ENCODE results near the gene TRIM67. TPM values are rescaled to one million over a fixed set of nuclear protein-coding genes. Genes with fewer than 3 reads are reported as not detected.

Gene TRIM67
- total RNA-seq, 1 donor from 2014 or later = 0.08 TPM

DNA sequence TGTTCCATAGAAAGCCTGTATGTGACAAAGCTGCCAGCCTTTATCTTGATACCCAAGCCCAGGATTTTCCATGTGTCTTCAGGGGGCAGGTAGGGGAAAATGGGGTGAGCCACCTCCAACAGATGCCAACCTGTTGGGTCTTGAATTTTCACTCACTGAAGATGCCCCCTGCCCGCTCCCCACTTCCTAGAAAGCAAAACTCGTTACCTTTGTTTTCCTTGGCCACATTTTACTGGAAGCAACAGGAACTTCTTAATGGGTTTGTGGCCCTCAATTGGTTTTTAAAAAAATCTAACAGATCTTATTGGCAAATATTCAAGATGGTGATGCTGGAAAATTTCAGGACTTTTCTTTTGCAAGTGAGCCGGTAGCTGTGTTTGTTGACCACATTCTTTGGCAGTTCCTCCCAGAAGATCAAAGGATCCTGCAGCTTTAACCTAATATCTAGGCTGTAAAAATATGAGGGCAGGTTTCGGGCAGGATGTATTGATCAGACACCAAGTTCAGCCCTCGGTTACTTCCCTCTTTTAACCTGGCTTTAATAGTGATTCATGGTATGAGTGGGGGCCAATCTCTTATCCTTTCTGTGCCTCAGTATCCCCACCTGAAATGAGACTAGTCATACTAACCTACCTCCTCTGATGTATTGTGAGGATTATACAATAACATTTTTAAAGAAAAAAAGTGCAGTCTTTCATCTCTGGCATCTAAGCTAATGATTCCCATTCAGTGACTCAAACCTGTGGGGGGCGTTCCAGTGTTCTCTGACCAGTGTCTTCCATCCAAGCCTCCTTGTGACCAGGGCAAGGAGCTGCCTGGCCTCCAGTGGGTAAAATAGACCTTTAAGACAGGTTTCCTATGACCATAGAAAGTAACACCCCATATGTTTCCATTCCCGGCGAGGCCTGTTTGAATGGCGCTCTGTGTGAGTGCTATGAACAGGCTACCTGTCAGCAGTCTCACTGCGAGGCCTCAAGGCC, 57.9 kb downstream of the TRIM67 start:
- Histone ChIP-seq H3K4me1 (no peaks in the 10 kb centered on the region), H3K36me3 (peaks cover 22% of the 10 kb centered on the region), H3K9me3 (replicated peaks) (no peaks in the 10 kb centered on the region), H3K4me3 (no peak overlapping the region), H3K27me3 (ENCODE audit: low read depth) (peaks cover 30% of the 10 kb centered on the region), H3K27ac (replicated peaks) (no peak overlapping the region)
- intact Hi-C loops (cut with micrococcal nuclease) = no loop called here
- no peak for DNase-seq
- TF ChIP-seq, protein P1, sequence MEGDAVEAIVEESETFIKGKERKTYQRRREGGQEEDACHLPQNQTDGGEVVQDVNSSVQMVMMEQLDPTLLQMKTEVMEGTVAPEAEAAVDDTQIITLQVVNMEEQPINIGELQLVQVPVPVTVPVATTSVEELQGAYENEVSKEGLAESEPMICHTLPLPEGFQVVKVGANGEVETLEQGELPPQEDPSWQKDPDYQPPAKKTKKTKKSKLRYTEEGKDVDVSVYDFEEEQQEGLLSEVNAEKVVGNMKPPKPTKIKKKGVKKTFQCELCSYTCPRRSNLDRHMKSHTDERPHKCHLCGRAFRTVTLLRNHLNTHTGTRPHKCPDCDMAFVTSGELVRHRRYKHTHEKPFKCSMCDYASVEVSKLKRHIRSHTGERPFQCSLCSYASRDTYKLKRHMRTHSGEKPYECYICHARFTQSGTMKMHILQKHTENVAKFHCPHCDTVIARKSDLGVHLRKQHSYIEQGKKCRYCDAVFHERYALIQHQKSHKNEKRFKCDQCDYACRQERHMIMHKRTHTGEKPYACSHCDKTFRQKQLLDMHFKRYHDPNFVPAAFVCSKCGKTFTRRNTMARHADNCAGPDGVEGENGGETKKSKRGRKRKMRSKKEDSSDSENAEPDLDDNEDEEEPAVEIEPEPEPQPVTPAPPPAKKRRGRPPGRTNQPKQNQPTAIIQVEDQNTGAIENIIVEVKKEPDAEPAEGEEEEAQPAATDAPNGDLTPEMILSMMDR (IDR thresholded peaks at IDR 0.05; ENCODE audit: borderline replicate concordance) = no peak

DNA sequence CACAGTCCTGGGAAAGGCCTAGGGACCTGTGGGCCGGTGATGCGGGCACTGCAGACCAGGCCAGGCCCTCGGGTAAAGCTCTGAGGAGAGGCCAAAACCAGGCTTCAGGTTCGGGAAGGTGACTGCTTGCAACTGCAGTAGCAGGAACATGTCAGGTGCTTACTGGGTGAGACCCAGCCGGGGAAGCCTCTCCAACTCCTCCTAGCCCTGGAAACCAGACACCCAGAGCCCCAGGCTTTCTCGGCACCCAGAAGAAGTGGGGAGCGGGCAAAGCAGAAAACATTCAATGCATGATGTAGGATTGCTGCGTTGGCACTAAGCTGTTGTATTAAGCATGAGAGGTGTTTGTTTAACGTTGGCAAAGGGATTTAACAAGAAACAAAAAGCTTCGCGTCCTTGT, 58.9 kb downstream of the TRIM67 start:
- intact Hi-C loops (cut with micrococcal nuclease) = no loop called here
- Histone ChIP-seq H3K36me3 (peaks cover 33% of the 10 kb centered on the region), H3K4me1 (no peaks in the 10 kb centered on the region), H3K4me3 (no peak overlapping the region), H3K9me3 (replicated peaks) (no peaks in the 10 kb centered on the region), H3K27ac (replicated peaks) (no peak overlapping the region), H3K27me3 (ENCODE audit: low read depth) (peaks cover 19% of the 10 kb centered on the region)
- DNase-seq = no peak
- TF ChIP-seq, protein P1 (IDR thresholded peaks at IDR 0.05; ENCODE audit: borderline replicate concordance) = no peak

DNA sequence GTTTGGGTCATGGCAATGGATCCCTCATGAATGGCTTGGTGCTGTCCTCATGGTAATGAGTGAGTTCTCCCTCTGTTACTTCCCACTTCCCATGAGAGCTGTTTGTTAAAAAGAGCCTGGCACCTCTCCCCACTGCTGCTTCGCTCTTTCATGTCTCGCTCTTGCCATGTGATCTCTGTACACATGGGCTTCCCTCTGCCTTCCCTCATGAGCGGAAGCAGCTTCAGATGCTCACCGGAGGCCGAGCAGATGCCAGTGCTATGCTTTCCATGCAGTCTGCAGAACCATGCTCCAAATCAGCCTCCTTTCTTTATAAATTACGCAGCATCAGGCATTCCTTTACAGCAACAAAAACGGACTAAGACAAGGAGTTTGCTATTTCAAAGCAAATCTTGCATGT, 64.3 kb downstream of the TRIM67 start:
- H3K4me3 ChIP-seq = no peak overlapping the region
- H3K4me1 ChIP-seq = no peaks in the 10 kb centered on the region
- TF ChIP-seq, protein P1 (IDR thresholded peaks at IDR 0.05; ENCODE audit: borderline replicate concordance) = no peak
- H3K27ac ChIP-seq (replicated peaks) = no peak overlapping the region
- peaks cover 67% of the 10 kb centered on the region for H3K36me3 ChIP-seq
- intact Hi-C loops (cut with micrococcal nuclease) = no loop called here
- H3K27me3 ChIP-seq (ENCODE audit: low read depth) = no peaks in the 10 kb centered on the region
- no peaks in the 10 kb centered on the region for H3K9me3 ChIP-seq (replicated peaks)
- no peak for DNase-seq

DNA sequence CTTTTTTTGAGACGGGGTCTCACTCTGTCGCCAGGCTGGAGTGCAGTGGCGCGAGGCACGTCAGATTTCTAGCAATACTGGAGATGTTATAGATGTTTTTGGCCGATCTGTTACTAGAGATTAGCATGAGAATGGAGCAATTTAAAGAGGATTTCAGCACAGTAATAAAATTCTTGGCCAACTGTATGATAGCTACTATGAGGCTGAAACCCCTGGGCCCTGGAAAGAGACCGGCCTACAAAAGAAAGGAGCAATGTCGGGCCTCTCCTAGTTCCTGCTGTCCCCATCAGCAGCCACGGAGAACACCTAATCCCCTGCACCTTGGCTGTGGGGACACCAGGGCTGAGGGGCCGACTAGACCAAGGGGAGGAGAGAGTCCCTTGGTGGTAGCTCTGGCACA, 69.7 kb downstream of the TRIM67 start:
- no peaks in the 10 kb centered on the region for H3K27me3 ChIP-seq (ENCODE audit: low read depth)
- no peak for DNase-seq
- no peak overlapping the region for H3K4me3 ChIP-seq
- H3K9me3 ChIP-seq (replicated peaks) = no peaks in the 10 kb centered on the region
- intact Hi-C loops (cut with micrococcal nuclease) = no loop called here
- H3K4me1 ChIP-seq = peaks cover 7% of the 10 kb centered on the region
- no peak overlapping the region for H3K27ac ChIP-seq (replicated peaks)
- peaks cover 27% of the 10 kb centered on the region for H3K36me3 ChIP-seq
- TF ChIP-seq, protein P1 (IDR thresholded peaks at IDR 0.05; ENCODE audit: borderline replicate concordance) = no peak

GRCh38 chr1:231232870-231233734, 71.2 kb downstream of the TRIM67 start:
- TF ChIP-seq, protein P1 (IDR thresholded peaks at IDR 0.05; ENCODE audit: borderline replicate concordance) = no peak
- intact Hi-C loops (cut with micrococcal nuclease) = no loop called here
- H3K9me3 ChIP-seq (replicated peaks) = no peaks in the 10 kb centered on the region
- H3K4me3 ChIP-seq = no peak overlapping the region
- peaks cover 25% of the 10 kb centered on the region for H3K36me3 ChIP-seq
- no peaks in the 10 kb centered on the region for H3K27me3 ChIP-seq (ENCODE audit: low read depth)
- H3K27ac ChIP-seq (replicated peaks) = no peak overlapping the region
- peaks cover 11% of the 10 kb centered on the region for H3K4me1 ChIP-seq
- no peak for DNase-seq
